HG03159 (cell line): ENCODE measurements around the gene STAB2.

Source experiments
- ATAC-seq: cut with Tn5 transposase; IDR thresholded peaks from one replicate; pipeline ENCODE4 v1.9.1; 2021; ENCODE audit warnings: mild to moderate bottlenecking, moderate library complexity; ENCODE audit not compliant: unreplicated experiment

Gene STAB2

GRCh38 chr12:103737881-103738280 is 150.8 kb downstream of the STAB2 start:
- no peak for ATAC-seq

DNA sequence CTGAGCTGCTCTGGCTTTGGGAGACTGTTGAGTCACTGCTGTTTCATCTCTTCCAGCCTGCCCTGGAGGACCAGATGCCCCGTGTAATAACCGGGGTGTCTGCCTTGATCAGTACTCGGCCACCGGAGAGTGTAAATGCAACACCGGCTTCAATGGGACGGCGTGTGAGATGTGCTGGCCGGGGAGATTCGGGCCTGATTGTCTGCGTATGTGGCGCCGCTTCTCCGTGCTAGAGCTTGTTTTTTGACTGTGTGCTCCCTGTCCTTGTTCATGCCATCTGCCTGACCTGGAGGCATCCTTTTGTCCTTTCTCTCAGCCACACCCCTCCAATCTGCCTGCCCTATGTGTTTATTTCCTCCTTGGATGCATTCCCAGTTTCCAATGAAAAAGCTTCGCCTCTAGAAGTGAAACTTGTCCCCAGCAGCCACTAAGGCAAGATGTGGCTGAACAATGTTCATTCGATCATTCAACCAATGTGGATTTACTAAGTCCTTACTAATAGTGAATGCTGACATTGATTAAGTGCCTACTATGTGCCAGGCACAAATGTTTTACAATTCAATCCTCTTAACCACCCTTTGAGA is 155.4 kb downstream of the STAB2 start:
- no peak for ATAC-seq

- no peak for ATAC-seq
Observed at GRCh38 chr12:103743788-103744187, 156.7 kb downstream of the STAB2 start.

DNA sequence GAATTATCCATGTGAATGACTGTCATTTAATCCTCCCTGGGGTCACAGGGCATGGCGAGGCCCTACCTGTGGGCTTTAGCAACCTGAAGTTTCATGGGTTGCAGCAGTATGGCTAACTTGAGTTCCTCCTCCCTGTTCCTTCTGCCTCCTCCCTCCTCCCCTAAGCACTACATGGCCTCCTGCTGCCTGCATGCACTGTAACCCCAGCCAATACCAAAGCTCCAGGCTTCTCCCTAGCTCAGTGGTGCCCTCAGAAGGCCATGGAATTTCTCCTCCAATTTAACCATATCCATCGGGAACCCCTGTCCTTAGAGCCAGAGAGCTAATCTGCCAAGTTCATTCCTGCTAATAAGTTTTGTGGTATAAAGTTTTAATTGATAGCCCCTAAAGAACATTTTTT is 158.9 kb downstream of the STAB2 start:
- ATAC-seq: no peak

DNA sequence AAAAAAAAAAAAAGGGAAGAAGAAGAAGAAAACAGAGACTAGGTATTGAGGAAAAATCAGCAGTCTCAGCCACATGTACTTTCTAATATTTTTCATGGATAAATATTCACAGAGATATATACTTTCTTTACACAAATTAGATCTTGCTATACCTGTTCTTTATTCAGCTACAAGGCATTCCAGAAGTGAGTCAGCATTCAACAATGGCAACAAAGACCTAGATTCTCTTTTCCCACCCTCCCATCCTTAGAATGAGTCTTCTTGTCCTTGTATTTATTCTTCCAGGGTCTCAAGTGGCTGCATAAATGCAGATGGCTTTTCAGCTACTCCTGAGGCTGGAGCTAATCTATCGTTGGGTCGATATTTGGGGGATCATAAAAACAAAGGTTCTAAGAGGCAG is 160.9 kb downstream of the STAB2 start:
- ATAC-seq: no peak

GRCh38 chr12:103748875-103749274 is 161.8 kb downstream of the STAB2 start:
- no peak for ATAC-seq

DNA sequence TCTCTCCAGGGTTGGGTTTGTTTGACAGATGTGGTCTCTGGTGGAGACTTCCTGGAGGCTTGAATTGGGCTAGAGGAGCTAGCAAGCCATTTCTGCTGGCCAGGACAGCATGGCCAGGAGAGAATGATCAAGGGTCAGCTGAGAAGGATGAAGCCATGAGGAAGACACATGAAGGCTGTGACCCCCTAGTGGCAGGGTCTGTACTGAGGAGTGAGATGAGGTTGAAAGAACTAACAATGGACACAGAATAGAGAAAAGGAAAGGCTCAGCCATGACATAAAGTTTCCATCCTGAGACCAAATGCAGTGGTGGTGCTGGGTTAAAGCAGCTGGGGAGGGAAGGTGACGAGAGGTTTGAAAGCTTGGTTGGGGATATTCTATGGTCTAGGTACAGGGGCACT is 164.1 kb downstream of the STAB2 start:
- no peak for ATAC-seq

GRCh38 chr12:103751600-103751999 is 164.5 kb downstream of the STAB2 start:
- ATAC-seq: no peak

DNA sequence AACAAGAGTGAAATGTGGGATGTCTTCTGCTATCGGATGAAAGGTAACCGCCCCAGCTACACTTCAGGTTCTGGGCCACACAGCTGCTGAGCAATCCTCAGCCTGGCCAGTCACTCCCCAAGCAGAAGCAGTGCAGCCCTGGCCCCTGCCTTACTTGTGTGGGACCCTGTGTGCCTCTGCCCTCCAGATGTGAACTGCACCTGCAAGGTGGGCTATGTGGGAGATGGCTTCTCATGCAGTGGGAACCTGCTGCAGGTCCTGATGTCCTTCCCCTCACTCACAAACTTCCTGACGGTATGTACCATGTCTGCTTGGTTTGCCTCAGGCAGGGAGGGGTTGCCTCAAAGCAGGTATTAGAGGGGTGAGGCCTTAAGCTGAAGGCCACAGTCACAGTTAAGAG is 168.4 kb downstream of the STAB2 start:
- no peak for ATAC-seq

DNA sequence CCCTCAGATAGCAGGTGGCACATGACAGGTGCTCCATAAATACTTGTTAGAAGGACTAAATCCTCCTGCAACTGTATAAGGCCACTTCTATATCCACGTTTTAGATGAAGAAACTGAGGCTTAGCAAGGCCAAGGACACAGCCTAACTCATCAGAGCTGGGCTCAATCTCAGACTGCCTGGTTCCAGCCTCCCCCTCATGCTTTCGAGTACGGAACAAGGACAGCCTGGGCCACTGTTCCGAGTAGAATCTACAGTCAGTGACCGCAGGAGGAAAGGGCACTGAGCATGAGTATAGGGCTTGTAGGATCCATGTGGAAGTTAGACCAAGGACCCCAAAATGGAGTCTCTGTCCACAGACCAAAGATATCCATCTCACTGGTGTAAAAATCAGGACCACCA is 169.4 kb downstream of the STAB2 start:
- no peak for ATAC-seq

- ATAC-seq: no peak
Observed at GRCh38 chr12:103757248-103757647, 170.2 kb downstream of the STAB2 start.

GRCh38 chr12:103758310-103759089 is 171.4 kb downstream of the STAB2 start:
- ATAC-seq: no peak

DNA sequence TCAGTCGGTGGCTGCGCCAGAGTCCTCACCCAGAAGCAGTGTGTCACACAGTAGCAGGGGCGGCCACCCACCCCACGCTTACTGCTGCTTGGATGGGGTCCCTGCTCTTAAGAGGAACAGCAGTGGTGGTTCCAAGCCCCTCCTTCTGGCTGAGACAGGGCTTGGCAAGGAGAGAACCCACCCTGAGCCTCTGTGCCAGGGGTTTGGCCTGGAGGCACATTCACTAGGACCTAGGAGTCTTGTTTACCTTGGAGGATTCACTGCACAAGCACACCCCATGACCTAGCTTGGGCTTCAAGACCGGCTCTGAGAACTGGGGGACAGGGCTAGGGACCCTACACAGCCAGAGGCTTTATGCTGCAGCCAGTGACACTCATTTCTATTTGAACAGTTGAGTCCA is 175.4 kb downstream of the STAB2 start:
- ATAC-seq: no peak

DNA sequence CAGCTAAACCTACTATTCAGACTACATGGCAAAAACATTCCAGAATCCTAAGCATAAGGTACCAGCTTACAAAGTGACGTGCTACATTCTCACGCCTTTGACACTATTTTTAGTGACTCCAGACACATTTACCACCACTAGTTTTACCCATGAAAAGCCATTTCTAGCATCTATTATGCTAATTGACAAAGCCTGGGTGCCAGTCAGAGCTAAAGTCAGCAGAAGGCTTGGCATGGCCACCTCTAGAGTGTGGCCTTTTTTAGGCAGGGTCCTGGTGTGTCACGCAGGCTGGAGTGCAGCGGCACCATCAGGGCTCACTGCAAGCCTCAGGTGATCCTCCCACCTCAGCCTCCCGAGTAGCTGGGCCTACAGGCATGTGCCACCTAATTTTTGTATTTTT is 178.2 kb downstream of the STAB2 start:
- ATAC-seq: no peak

- no peak for ATAC-seq
Observed at GRCh38 chr12:103766028-103766427, 179.0 kb downstream of the STAB2 start.

DNA sequence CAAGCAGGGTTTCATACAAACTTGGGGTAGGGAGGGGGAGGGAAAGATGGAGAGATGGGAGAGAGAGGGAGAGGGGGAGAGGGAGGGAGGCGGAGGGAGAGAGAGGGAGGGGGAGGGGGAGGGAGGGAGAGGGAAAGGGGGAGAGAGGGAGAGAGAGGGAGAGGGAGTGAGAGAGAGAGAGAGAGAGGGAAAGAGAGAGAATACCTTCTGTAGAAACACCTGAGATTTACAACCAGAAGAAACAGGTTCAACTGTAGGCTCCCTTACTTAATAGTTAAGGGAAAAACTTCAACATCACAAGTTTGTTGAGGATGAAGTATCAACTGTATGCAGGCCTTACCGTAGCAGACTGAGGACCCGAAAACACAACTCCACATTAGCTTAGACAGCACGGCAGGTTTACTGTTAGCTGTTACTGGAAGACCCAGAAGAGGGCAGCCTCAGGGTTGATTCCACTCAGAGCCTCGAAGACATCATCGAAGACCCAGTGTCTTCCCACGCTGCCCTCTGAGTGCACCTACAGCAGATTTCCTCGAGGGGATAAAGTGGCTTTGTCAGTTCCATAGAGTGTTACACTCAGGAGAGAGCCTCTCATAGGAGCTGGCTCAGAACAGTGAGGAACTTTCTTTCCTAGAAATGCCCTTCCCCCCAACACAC is 181.5 kb downstream of the STAB2 start:
- ATAC-seq: no peak

DNA sequence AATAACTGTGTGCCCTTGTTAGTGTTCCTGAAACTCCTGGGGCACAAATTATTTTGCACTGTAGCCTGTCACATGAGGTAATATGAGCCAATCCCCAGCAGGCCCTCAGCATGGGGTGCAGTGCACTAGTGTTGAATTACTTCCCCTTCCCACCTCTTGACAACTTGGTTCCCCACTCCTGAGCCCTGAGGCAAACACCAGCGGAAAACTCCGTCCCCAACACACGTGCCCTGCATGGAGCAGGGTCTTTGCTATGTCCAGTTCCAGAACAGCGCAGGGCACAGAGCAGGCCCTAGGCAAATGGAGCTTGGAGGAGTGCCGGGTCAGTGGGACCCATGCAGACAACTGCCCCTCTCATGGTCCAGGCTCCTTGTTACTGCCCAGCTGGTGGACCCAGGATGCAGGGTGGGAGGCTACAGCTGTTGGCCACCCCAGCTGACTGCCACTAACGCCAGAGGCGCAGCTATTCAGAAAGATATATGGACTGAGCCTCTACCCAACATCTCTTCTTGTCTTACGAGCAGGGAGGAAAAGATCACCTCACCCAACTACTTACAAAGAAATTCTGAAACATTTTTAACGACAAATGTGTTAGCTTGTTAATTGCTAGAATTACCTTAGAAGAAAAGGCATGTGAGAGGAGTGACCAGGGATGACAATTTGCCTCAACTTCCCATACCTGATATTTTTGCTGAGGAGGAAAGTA is 182.3 kb downstream of the STAB2 start:
- ATAC-seq: no peak

- no peak for ATAC-seq
Observed at GRCh38 chr12:103771466-103771865, 184.4 kb downstream of the STAB2 start.

GRCh38 chr12:103772367-103773108 is 185.5 kb downstream of the STAB2 start:
- no peak for ATAC-seq

- ATAC-seq: no peak
Observed at GRCh38 chr12:103773109-103773910, 186.2 kb downstream of the STAB2 start.
